K562 (cell line): ENCODE data around the gene COX6B2. TPM values are rescaled to one million over a fixed set of nuclear protein-coding genes. Genes with fewer than 3 reads are reported as not detected.

ENCODE experiments used
- ATF7 ChIP-seq: fragments of 450-650 bp; IDR thresholded peaks from 2 replicates; pipeline ENCODE4 v1.7.1; 2014; ENCODE audit warnings: mild to moderate bottlenecking, moderate library complexity
- BRCA1 ChIP-seq, 2 experiments: fragments of 450-650 bp in 1 of 2; sonication (generic) in 1 of 2; formaldehyde crosslinking in 1 of 2; IDR thresholded peaks; 2 replicates each; pipeline versions ENCODE4 v1.5.0 to v1.6.1; 2017 to 2020; ENCODE audit warnings: mild to moderate bottlenecking in 1 of 2, missing genetic modification reagents in 1 of 2
- CBX1 ChIP-seq: sonication (generic); IDR thresholded peaks from 2 replicates; pipeline ENCODE4 v1.6.1; 2016; ENCODE audit warnings: antibody characterized with exemption, low read depth, mild to moderate bottlenecking
- ETS1 ChIP-seq: conservative IDR thresholded peaks from 2 replicates; pipeline ENCODE4 v1.6.1; 2011; ENCODE audit warnings: low read depth, mild to moderate bottlenecking, low read length; ENCODE audit not compliant: control insufficient read depth
- MBD1 ChIP-seq: fragments of 250-450 bp; sonication (Bioruptor Pico); IDR thresholded peaks from 2 replicates; pipeline ENCODE4 v1.8.0; 2022; ENCODE audit warnings: inconsistent platforms
- MECOM ChIP-seq: fragments of 250-450 bp; sonication (Bioruptor Pico); IDR thresholded peaks from 2 replicates; pipeline ENCODE4 v1.8.0; 2022; ENCODE audit warnings: inconsistent platforms
- MXD1 ChIP-seq: fragments of 250-450 bp; sonication (Bioruptor Pico); IDR thresholded peaks from 2 replicates; pipeline ENCODE4 v1.8.0; 2021; ENCODE audit warnings: borderline replicate concordance, mild to moderate bottlenecking, moderate library complexity; ENCODE audit not compliant: poor library complexity, severe bottlenecking
- NFIC ChIP-seq: fragments of 450-650 bp; IDR thresholded peaks from 2 replicates; pipeline ENCODE4 v1.6.1; 2017; ENCODE audit warnings: mild to moderate bottlenecking, inconsistent platforms
- NFRKB ChIP-seq: fragments of 450-650 bp; IDR thresholded peaks from 2 replicates; pipeline ENCODE4 v1.6.1; 2016; ENCODE audit warnings: low read depth
- RBM14 ChIP-seq: fragments of 200-400 bp; formaldehyde crosslinking; IDR thresholded peaks from 2 replicates; pipeline ENCODE4 v1.6.1; 2018; ENCODE audit warnings: low read depth, mild to moderate bottlenecking, low read length, moderate library complexity, borderline replicate concordance; ENCODE audit not compliant: insufficient read depth
- REST ChIP-seq, 2 experiments: fragments of 450-650 bp; formaldehyde crosslinking in 1 of 2; IDR thresholded peaks; 2 replicates each; pipeline versions ENCODE4 v1.4.0 to v1.6.1; 2014 to 2020; ENCODE audit warnings: mild to moderate bottlenecking in 2 of 2, borderline replicate concordance in 1 of 2, low read depth in 1 of 2
- STAT5A ChIP-seq: IDR thresholded peaks from 2 replicates; pipeline ENCODE4 v1.6.1; 2012; ENCODE audit warnings: low read length, inconsistent platforms, borderline replicate concordance
- XRCC4 ChIP-seq: IDR thresholded peaks from one replicate; pipeline ENCODE4 v1.6.1; 2011; ENCODE audit not compliant: insufficient read depth, insufficient read length; ENCODE audit errors: extremely low read depth
- XRCC5 ChIP-seq: fragments of 200-400 bp; formaldehyde crosslinking; IDR thresholded peaks from 2 replicates; pipeline ENCODE4 v1.6.1; 2017; ENCODE audit warnings: low read depth, mild to moderate bottlenecking, low read length
- polyA plus RNA-seq, 8 experiments: library from polyadenylated mRNA; depleted of rRNA in 4 of 8; stranded (reverse) in 5 of 8; unstranded in 3 of 8; fragments of >200 nt; fragmentation: Nextera tagmentation in 2 of 8; fragmentation: Illumina TruSeq in 1 of 8; extraction: Ambion mirVana in 2 of 8; extraction: Trizol in 1 of 8; gene quantifications; 2 replicates each; pipeline versions ENCODE4 v1.2.1 to v1.2.3, GENCODE V29; 2011 to 2014; ENCODE audit warnings: inconsistent platforms in 1 of 8, missing spikeins in 1 of 8
- total RNA-seq, 7 experiments: library from RNA; depleted of rRNA in 6 of 7; stranded (reverse); fragments of >200 nt in 6 of 7; fragmentation: Illumina TruSeq in 2 of 7; extraction: Trizol in 2 of 7; gene quantifications; 2 replicates each; pipeline versions ENCODE4 v1.2.1 to v1.2.3, GENCODE V29; 2011 to 2021; ENCODE audit warnings: low replicate concordance in 1 of 7

Gene COX6B2
- total and polyA plus RNA-seq, 9 of the 15 experiments (the other 6 are each of a cell fraction or from before 2014, with no cell fraction given), result 0.40 to 2.5 (median 0.83) TPM

GRCh38 chr19:55301459-55302317, 52.8 kb downstream of the COX6B2 start (continued):
- TF ChIP-seq REST (IDR thresholded peaks at IDR 0.05; ENCODE audit: borderline replicate concordance) (peak; percentile 64; the same call in 1 of the 2 replicates), REST (CRISPR knock-in tag; IDR thresholded peaks at IDR 0.05; ENCODE audit: low read depth) (no peak), RBM14 (no peak), XRCC4 (no peak), CBX1 (no peak), NFIC (no peak), NFRKB (no peak), ATF7 (peak; percentile 38; the same call in 1 of the 2 replicates), BRCA1 (IDR thresholded peaks at IDR 0.05) (no peak), BRCA1 (CRISPR knock-in tag; IDR thresholded peaks at IDR 0.05) (no peak), MXD1 (CRISPR knock-in tag) (no peak), STAT5A (no peak), XRCC5 (peak; percentile 50), MBD1 (no peak), MECOM (CRISPR knock-in tag) (no peak), ETS1 (0 out of 2 replicates have a peak, but pooled peaks have one; percentile 33)
